ENCODE results near the gene CRTC3. TPM values are rescaled to one million over a fixed set of nuclear protein-coding genes. Genes with fewer than 3 reads are reported as not detected.

Gene CRTC3
- total RNA-seq, 1 experiment from 2014 or later, result 45.0 TPM

DNA sequence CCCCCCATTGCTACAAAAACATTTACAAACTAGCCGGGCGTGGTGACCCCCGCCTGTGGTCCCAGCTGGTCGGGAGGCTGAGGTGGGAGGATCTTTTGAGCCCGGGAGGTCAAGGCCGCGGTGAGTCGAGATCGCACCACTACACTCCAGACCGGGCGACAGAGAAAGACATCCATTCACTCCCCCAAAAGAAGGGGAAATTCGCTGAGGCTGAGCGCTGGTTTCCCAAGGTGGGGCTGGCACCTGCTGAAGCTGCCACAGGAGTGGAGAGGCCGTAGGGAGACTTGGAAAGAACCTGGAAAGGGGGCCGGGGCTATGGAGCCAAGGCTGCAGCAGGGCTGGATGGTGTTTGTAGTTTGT lies 732 bp upstream of the CRTC3 start:
- CTCF ChIA-PET, result interaction anchor here (0.6 kb wide), 3 partner anchors 125 to 171 kb away, joined by 3 read pairs; no protein-coding TSS in a partner anchor
- in situ Hi-C loops (cut with HindIII; ENCODE audit: low pct_unique_long_range_greater_than_20kb, low sequenced_read_pairs), result no loop called here
- Histone ChIP-seq H3K4me3 (ENCODE audit: low read depth in 2 of 2, low read length in 2 of 2) (peak overlapping the region; percentile 64 to 65), H3K9me3 (ENCODE audit: control insufficient read depth, insufficient read depth, low read depth, low read length) (no peaks in the 10 kb centered on the region), H3K27me3 (ENCODE audit: control insufficient read depth, insufficient read depth, low read length) (no peaks in the 10 kb centered on the region), H3K36me3 (ENCODE audit: control insufficient read depth, insufficient read depth, low read length) (no peaks in the 10 kb centered on the region), H3K4me1 (ENCODE audit: control insufficient read depth, insufficient read depth, low read length) (peaks cover 15% of the 10 kb centered on the region), H3K27ac (ENCODE audit: low read length) (peak overlapping the region; percentile 10)
- POLR2A ChIA-PET, result interaction anchor here (0.7 kb wide), 1 partner anchor 90 kb away, joined by 5 read pairs; no protein-coding TSS in a partner anchor
- no peak for DNase-seq (ENCODE audit: low read depth, low spot score)
- intact Hi-C loops (cut with micrococcal nuclease; ENCODE audit: unreplicated experiment), result no loop called here
- no TSS peak for BruUV-seq (replicated peaks)
- TF ChIP-seq, protein P1, sequence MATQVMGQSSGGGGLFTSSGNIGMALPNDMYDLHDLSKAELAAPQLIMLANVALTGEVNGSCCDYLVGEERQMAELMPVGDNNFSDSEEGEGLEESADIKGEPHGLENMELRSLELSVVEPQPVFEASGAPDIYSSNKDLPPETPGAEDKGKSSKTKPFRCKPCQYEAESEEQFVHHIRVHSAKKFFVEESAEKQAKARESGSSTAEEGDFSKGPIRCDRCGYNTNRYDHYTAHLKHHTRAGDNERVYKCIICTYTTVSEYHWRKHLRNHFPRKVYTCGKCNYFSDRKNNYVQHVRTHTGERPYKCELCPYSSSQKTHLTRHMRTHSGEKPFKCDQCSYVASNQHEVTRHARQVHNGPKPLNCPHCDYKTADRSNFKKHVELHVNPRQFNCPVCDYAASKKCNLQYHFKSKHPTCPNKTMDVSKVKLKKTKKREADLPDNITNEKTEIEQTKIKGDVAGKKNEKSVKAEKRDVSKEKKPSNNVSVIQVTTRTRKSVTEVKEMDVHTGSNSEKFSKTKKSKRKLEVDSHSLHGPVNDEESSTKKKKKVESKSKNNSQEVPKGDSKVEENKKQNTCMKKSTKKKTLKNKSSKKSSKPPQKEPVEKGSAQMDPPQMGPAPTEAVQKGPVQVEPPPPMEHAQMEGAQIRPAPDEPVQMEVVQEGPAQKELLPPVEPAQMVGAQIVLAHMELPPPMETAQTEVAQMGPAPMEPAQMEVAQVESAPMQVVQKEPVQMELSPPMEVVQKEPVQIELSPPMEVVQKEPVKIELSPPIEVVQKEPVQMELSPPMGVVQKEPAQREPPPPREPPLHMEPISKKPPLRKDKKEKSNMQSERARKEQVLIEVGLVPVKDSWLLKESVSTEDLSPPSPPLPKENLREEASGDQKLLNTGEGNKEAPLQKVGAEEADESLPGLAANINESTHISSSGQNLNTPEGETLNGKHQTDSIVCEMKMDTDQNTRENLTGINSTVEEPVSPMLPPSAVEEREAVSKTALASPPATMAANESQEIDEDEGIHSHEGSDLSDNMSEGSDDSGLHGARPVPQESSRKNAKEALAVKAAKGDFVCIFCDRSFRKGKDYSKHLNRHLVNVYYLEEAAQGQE (IDR thresholded peaks at IDR 0.05; ENCODE audit: insufficient read depth in 1 of 2, low read depth in 2 of 2, low read length in 1 of 2), result no peak
- no peak for TF ChIP-seq SIN3A (IDR thresholded peaks at IDR 0.05; ENCODE audit: borderline replicate concordance, insufficient read depth, low read depth, low read length)
- TF ChIP-seq POLR2AphosphoS5 (IDR thresholded peaks at IDR 0.05; ENCODE audit: low read depth, low read length), result no peak
- TF ChIP-seq CTCF (IDR thresholded peaks at IDR 0.05), result no peak
- TF ChIP-seq TCF7L2 (IDR thresholded peaks at IDR 0.05; ENCODE audit: low read depth, low read length), result no peak
- no peak for ATAC-seq

DNA sequence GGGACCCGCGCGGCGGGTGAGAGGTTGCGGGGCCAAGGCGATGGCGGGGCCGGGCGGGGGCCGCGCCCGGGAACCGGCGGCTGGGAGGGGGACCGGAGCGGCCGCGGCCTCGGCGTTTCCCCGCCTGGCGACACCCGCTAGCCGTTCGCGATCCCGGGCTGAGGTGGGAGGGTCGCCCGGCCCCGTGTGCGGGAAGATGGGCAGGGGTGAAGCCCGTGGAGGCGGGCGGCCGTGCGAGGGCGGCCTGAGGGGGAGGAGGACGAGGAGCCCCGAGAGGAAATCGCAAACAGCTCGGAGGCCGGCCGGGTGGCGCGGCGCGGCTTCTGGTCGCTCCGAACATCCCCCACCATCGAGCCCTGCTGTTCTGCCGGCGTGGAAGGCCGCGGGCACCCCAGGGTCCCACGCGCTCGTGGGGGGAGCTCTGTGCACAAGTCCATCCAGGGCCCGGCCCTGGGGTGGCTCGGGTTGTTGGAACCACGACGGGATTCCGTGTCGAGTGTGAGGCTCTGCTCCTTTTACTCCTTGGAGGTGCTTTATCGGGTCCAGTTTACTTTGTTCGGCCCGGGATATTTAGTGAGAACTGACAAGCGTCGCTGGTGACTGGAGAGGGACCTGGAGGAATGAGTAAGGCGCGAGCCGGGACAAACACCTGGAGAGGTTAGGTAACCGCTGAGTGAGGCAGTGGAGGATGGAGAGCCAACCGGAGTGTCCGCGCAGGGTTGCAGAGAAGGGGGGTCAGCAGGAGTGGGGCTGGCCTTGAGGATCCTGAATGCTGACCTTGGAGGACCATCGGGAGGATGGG lies 728 bp downstream of the CRTC3 start:
- no TSS peak for BruUV-seq (replicated peaks)
- DNase-seq (ENCODE audit: low read depth, low spot score), result no peak
- POLR2A ChIA-PET, result no interaction called here

More for the DNA sequence above, 728 bp downstream of the CRTC3 start:
- CTCF ChIA-PET, result interaction anchor here (0.6 kb wide), 1 partner anchor 124 kb away, joined by 3 read pairs; no protein-coding TSS in a partner anchor
- no peaks in the 10 kb centered on the region for H3K36me3 ChIP-seq (ENCODE audit: control insufficient read depth, insufficient read depth, low read length)
- peak; percentile 61 for ATAC-seq
- TF ChIP-seq CTCF (IDR thresholded peaks at IDR 0.05) (no peak), POLR2AphosphoS5 (IDR thresholded peaks at IDR 0.05; ENCODE audit: low read depth, low read length) (no peak), TCF7L2 (IDR thresholded peaks at IDR 0.05; ENCODE audit: low read depth, low read length) (no peak), SIN3A (IDR thresholded peaks at IDR 0.05; ENCODE audit: borderline replicate concordance, insufficient read depth, low read depth, low read length) (no peak)
- TF ChIP-seq, protein P1 (IDR thresholded peaks at IDR 0.05; ENCODE audit: insufficient read depth in 1 of 2, low read depth in 2 of 2, low read length in 1 of 2), result no peak
- no peaks in the 10 kb centered on the region for H3K9me3 ChIP-seq (ENCODE audit: control insufficient read depth, insufficient read depth, low read depth, low read length)
- intact Hi-C loops (cut with micrococcal nuclease; ENCODE audit: unreplicated experiment), result no loop called here
- H3K4me1 ChIP-seq (ENCODE audit: control insufficient read depth, insufficient read depth, low read length), result peaks cover 18% of the 10 kb centered on the region
- H3K27me3 ChIP-seq (ENCODE audit: control insufficient read depth, insufficient read depth, low read length), result no peaks in the 10 kb centered on the region
- peak overlapping the region; percentile 44 for H3K27ac ChIP-seq (ENCODE audit: low read length)
- H3K4me3 ChIP-seq (ENCODE audit: low read depth in 2 of 2, low read length in 2 of 2), result peak overlapping the region; percentile 64 to 90
- in situ Hi-C loops (cut with HindIII; ENCODE audit: low pct_unique_long_range_greater_than_20kb, low sequenced_read_pairs), result no loop called here

Measured in Panc1 (cell line).